Kidney capillary endothelial cell (primary cell): Measurements from ENCODE around the gene OSBPL6.

Experiments
- DNase-seq: peaks from one replicate; pipeline ENCODE4 v3.0.0-alpha.2; 2018; ENCODE audit warnings: low spot score

Gene OSBPL6

GRCh38 chr2:178271629-178272333, 77.5 kb downstream of the OSBPL6 start:
- DNase-seq = no peak

GRCh38 chr2:178273787-178274360, 79.6 kb downstream of the OSBPL6 start:
- no peak for DNase-seq

GRCh38 chr2:178275600-178275999, 81.3 kb downstream of the OSBPL6 start:
- DNase-seq = no peak

- no peak for DNase-seq
Observed at GRCh38 chr2:178277741-178278197, 83.5 kb downstream of the OSBPL6 start.

- DNase-seq = peak; percentile 73
Observed at GRCh38 chr2:178279142-178279541, 84.8 kb downstream of the OSBPL6 start.

- no peak for DNase-seq
Observed at GRCh38 chr2:178279636-178280035, 85.3 kb downstream of the OSBPL6 start.

GRCh38 chr2:178280244-178280852, 86.0 kb downstream of the OSBPL6 start:
- peak; percentile 58 for DNase-seq

- no peak for DNase-seq
Observed at GRCh38 chr2:178282075-178282815, 87.9 kb downstream of the OSBPL6 start.

- no peak for DNase-seq
Observed at GRCh38 chr2:178283341-178283918, 89.1 kb downstream of the OSBPL6 start.

GRCh38 chr2:178284613-178285286, 90.4 kb downstream of the OSBPL6 start:
- no peak for DNase-seq

- DNase-seq = no peak
Observed at GRCh38 chr2:178285287-178285615, 90.9 kb downstream of the OSBPL6 start.

- DNase-seq = no peak
Observed at GRCh38 chr2:178286636-178287035, 92.3 kb downstream of the OSBPL6 start.

GRCh38 chr2:178287652-178288344, 93.5 kb downstream of the OSBPL6 start:
- no peak for DNase-seq

GRCh38 chr2:178291703-178292102, 97.4 kb downstream of the OSBPL6 start:
- no peak for DNase-seq

GRCh38 chr2:178292586-178292985, 98.3 kb downstream of the OSBPL6 start:
- no peak for DNase-seq

GRCh38 chr2:178295115-178295514, 100.8 kb downstream of the OSBPL6 start:
- no peak for DNase-seq

- DNase-seq = no peak
Observed at GRCh38 chr2:178295906-178296305, 101.6 kb downstream of the OSBPL6 start.

- no peak for DNase-seq
Observed at GRCh38 chr2:178296394-178297090, 102.2 kb downstream of the OSBPL6 start.

- no peak for DNase-seq
Observed at GRCh38 chr2:178297091-178297411, 102.7 kb downstream of the OSBPL6 start.

GRCh38 chr2:178298785-178299212, 104.5 kb downstream of the OSBPL6 start:
- DNase-seq = peak; percentile 10
